Trophoblast cell (in vitro differentiated cells and primary cell): Measurements from ENCODE around the gene RAB22A. TPM values are rescaled to one million over a fixed set of nuclear protein-coding genes. Genes with fewer than 3 reads are reported as not detected.

Experiments used
- DNase-seq, 2 donors: peaks; one replicate each; pipeline ENCODE4 v3.0.0-alpha.2; 2016
- H2AFZ ChIP-seq: 2 replicates; pipeline ENCODE4 v1.6.1; 2013; ENCODE audit warnings: low read length, moderate library complexity, mild to moderate bottlenecking; ENCODE audit not compliant: insufficient read depth, poor library complexity
- H2AK5ac ChIP-seq: 2 replicates; pipeline ENCODE4 v1.6.1; 2013; ENCODE audit warnings: mild to moderate bottlenecking, low read length
- H2BK120ac ChIP-seq: 2 replicates; pipeline ENCODE4 v1.6.1; 2013; ENCODE audit warnings: low read length, mild to moderate bottlenecking, moderate library complexity; ENCODE audit not compliant: insufficient read depth, poor library complexity
- H2BK12ac ChIP-seq: 2 replicates; pipeline ENCODE4 v1.6.1; 2013; ENCODE audit warnings: mild to moderate bottlenecking, low read length, moderate library complexity
- H2BK5ac ChIP-seq: 2 replicates; pipeline ENCODE4 v1.6.1; 2013; ENCODE audit warnings: low read length, low read depth, moderate library complexity, mild to moderate bottlenecking; ENCODE audit not compliant: poor library complexity
- H3K14ac ChIP-seq: 2 replicates; pipeline ENCODE4 v1.6.1; 2013; ENCODE audit warnings: mild to moderate bottlenecking, low read length
- H3K18ac ChIP-seq: 2 replicates; pipeline ENCODE4 v1.6.1; 2013; ENCODE audit warnings: mild to moderate bottlenecking, low read length
- H3K23ac ChIP-seq: 2 replicates; pipeline ENCODE4 v1.6.1; 2013; ENCODE audit warnings: low read length
- H3K27ac ChIP-seq: 2 replicates; pipeline ENCODE4 v1.5.1; 2013; ENCODE audit warnings: low read depth, mild to moderate bottlenecking, inconsistent platforms, low read length, moderate library complexity
- H3K27me3 ChIP-seq: 2 replicates; pipeline ENCODE4 v1.6.1; 2013; ENCODE audit warnings: inconsistent platforms, mild to moderate bottlenecking, low read length, moderate library complexity; ENCODE audit not compliant: insufficient read depth
- H3K36me3 ChIP-seq, 2 experiments: 1 replicate in 1 of 2; 2 replicates in 1 of 2; pipeline ENCODE4 v1.6.1; 2013; ENCODE audit warnings: low read length in 2 of 2, mild to moderate bottlenecking in 2 of 2, moderate library complexity in 1 of 2; ENCODE audit not compliant: insufficient read depth in 2 of 2, control insufficient read depth in 1 of 2
- H3K4ac ChIP-seq: 2 replicates; pipeline ENCODE4 v1.6.1; 2013; ENCODE audit warnings: low read depth, mild to moderate bottlenecking, low read length, moderate library complexity
- H3K4me1 ChIP-seq, 2 experiments: 1 replicate in 1 of 2; 2 replicates in 1 of 2; pipeline ENCODE4 v1.6.1; 2013; ENCODE audit warnings: low read length in 2 of 2, mild to moderate bottlenecking in 2 of 2, moderate library complexity in 1 of 2; ENCODE audit not compliant: insufficient read depth in 2 of 2, control insufficient read depth in 1 of 2
- H3K4me2 ChIP-seq: 2 replicates; pipeline ENCODE4 v1.6.1; 2013; ENCODE audit warnings: inconsistent platforms, mild to moderate bottlenecking, low read length, moderate library complexity
- H3K4me3 ChIP-seq: 2 replicates; pipeline ENCODE4 v1.5.1; 2013; ENCODE audit warnings: mild to moderate bottlenecking, low read depth, low read length, inconsistent platforms
- H3K79me1 ChIP-seq: one replicate; pipeline ENCODE4 v1.6.1; 2013; ENCODE audit warnings: low read length
- H3K79me2 ChIP-seq: 2 replicates; pipeline ENCODE4 v1.6.1; 2013; ENCODE audit warnings: low read length, mild to moderate bottlenecking; ENCODE audit not compliant: control insufficient read depth, insufficient read depth, poor library complexity
- H3K9ac ChIP-seq: 2 replicates; pipeline ENCODE4 v1.6.1; 2013; ENCODE audit warnings: mild to moderate bottlenecking, low read length
- H3K9me3 ChIP-seq: 2 replicates; pipeline ENCODE4 v1.6.1; 2013; ENCODE audit warnings: low read depth, mild to moderate bottlenecking, control low read depth, inconsistent platforms, low read length; ENCODE audit not compliant: insufficient read depth
- H4K12ac ChIP-seq: 2 replicates; pipeline ENCODE4 v1.6.1; 2013; ENCODE audit warnings: low read depth, mild to moderate bottlenecking, low read length, moderate library complexity
- H4K8ac ChIP-seq: 2 replicates; pipeline ENCODE4 v1.6.1; 2013; ENCODE audit warnings: low read depth, mild to moderate bottlenecking, low read length, moderate library complexity
- H4K91ac ChIP-seq: one replicate; pipeline ENCODE4 v1.6.1; 2013; ENCODE audit warnings: low read depth, mild to moderate bottlenecking, low read length, moderate library complexity
- WGBS: extraction: QIAGEN DNeasy Blood & Tissue Kit; methylation state at CpG from one replicate; pipeline ENCODE4 v1.1.7; 2013; ENCODE audit warnings: missing lambda C conversion rate; ENCODE audit not compliant: insufficient read length, insufficient coverage; ENCODE audit errors: extremely low coverage; 5-methylcytosine and 5-hydroxymethylcytosine counted together
- polyA plus RNA-seq: library from polyadenylated mRNA; stranded (reverse); fragments of 200-250 nt; gene quantifications from 2 replicates; pipeline ENCODE4 v1.2.3, GENCODE V29; 2013

Gene RAB22A
- 7.7 and 8.0 TPM in 2 replicates for polyA plus RNA-seq

GRCh38 chr20:58309591-58310290, at the start of gene RAB22A:
Gene RAB22A, plus strand, starts transcription at chr20:58309715. Its CDS starts 262 bp downstream, at chr20:58309977.
- peak within 1 kb of the TSS; percentile 97 for H4K8ac ChIP-seq
- H3K14ac ChIP-seq, result peak within 1 kb of the TSS; percentile 94
- no peak within 1 kb of the TSS for H2BK12ac ChIP-seq
- H3K79me1 ChIP-seq, result peaks cover 8% of the 10 kb centered on the region
- WGBS, result no CpG with 5 or more reads among the region's 73 CpGs
- peak within 1 kb of the TSS; percentile 74 for H3K4me2 ChIP-seq
- peak within 1 kb of the TSS; percentile 72 for H2AFZ ChIP-seq
- H4K91ac ChIP-seq, result peak within 1 kb of the TSS; percentile 90
- H3K4me1 ChIP-seq, result peaks cover 3 to 4% of the 10 kb centered on the region in 2 experiments
- peaks cover 6% of the 10 kb centered on the region for H3K79me2 ChIP-seq
- H3K4ac ChIP-seq, result peak within 1 kb of the TSS; percentile 41
- no peaks in the 10 kb centered on the region for H3K27me3 ChIP-seq
- H3K4me3 ChIP-seq, result peak within 1 kb of the TSS; percentile 100
- H4K12ac ChIP-seq, result peak within 1 kb of the TSS; percentile 89
- peak within 1 kb of the TSS; percentile 49 for H2BK120ac ChIP-seq
- peak within 1 kb of the TSS; percentile 90 for H3K18ac ChIP-seq
- no peak within 1 kb of the TSS for H3K23ac ChIP-seq
- peaks cover 12 to 17% of the 10 kb centered on the region in 2 experiments for H3K36me3 ChIP-seq
- H2BK5ac ChIP-seq, result peak within 1 kb of the TSS; percentile 24
- peak within 1 kb of the TSS; percentile 33 for H2AK5ac ChIP-seq
- H3K9ac ChIP-seq, result peak within 1 kb of the TSS; percentile 100
- peak; percentile 64 to 85 for DNase-seq
- no peaks in the 10 kb centered on the region for H3K9me3 ChIP-seq
- H3K27ac ChIP-seq, result peak within 1 kb of the TSS; percentile 0

GRCh38 chr20:58260006-58260405, 49.5 kb upstream of the RAB22A start:
- H2BK120ac ChIP-seq, result no peak overlapping the region
- H3K4me2 ChIP-seq, result no peak overlapping the region
- H3K18ac ChIP-seq, result no peak overlapping the region
- no peak overlapping the region for H3K4me3 ChIP-seq
- no peaks in the 10 kb centered on the region for H3K27me3 ChIP-seq
- no peak overlapping the region for H4K12ac ChIP-seq
- no peak overlapping the region for H3K4ac ChIP-seq
- no peaks in the 10 kb centered on the region for H3K9me3 ChIP-seq
- H2BK5ac ChIP-seq, result no peak overlapping the region
- no peak overlapping the region for H4K8ac ChIP-seq
- H4K91ac ChIP-seq, result no peak overlapping the region
- WGBS, result no CpG with 5 or more reads among the region's 5 CpGs
- H2AFZ ChIP-seq, result no peak overlapping the region
- H3K79me1 ChIP-seq, result no peaks in the 10 kb centered on the region
- no peak overlapping the region for H3K9ac ChIP-seq
- H2AK5ac ChIP-seq, result no peak overlapping the region
- H3K14ac ChIP-seq, result no peak overlapping the region
- H3K79me2 ChIP-seq, result no peaks in the 10 kb centered on the region
- peak; percentile 40 to 80 for DNase-seq
- no peak overlapping the region for H3K23ac ChIP-seq
- H3K4me1 ChIP-seq, result no peaks in the 10 kb centered on the region
- no peak overlapping the region for H2BK12ac ChIP-seq
- no peak overlapping the region for H3K27ac ChIP-seq
- H3K36me3 ChIP-seq, result peaks cover 2 to 4% of the 10 kb centered on the region in 2 experiments

- no peak overlapping the region for H2AK5ac ChIP-seq
- H2BK5ac ChIP-seq, result no peak overlapping the region
- H4K12ac ChIP-seq, result no peak overlapping the region
- H3K36me3 ChIP-seq, result peaks cover 4 to 6% of the 10 kb centered on the region in 2 experiments
- no peak overlapping the region for H3K4ac ChIP-seq
- H3K79me1 ChIP-seq, result no peaks in the 10 kb centered on the region
- no peak overlapping the region for H3K14ac ChIP-seq
- no peak overlapping the region for H2BK120ac ChIP-seq
- no peak overlapping the region for H3K4me2 ChIP-seq
- H3K9me3 ChIP-seq, result no peaks in the 10 kb centered on the region
- no peak overlapping the region for H3K9ac ChIP-seq
- no peak overlapping the region for H2BK12ac ChIP-seq
- no peak overlapping the region for H2AFZ ChIP-seq
- no CpG with 5 or more reads among the region's 3 CpGs for WGBS
- no peak for DNase-seq
- no peaks in the 10 kb centered on the region for H3K4me1 ChIP-seq
- H3K27ac ChIP-seq, result no peak overlapping the region
- H3K4me3 ChIP-seq, result no peak overlapping the region
- no peak overlapping the region for H3K23ac ChIP-seq
- H3K18ac ChIP-seq, result no peak overlapping the region
- no peak overlapping the region for H4K8ac ChIP-seq
- no peaks in the 10 kb centered on the region for H3K27me3 ChIP-seq
- no peaks in the 10 kb centered on the region for H3K79me2 ChIP-seq
- H4K91ac ChIP-seq, result no peak overlapping the region
Observed at GRCh38 chr20:58261660-58262059, 47.9 kb upstream of the RAB22A start.

- no peaks in the 10 kb centered on the region for H3K27me3 ChIP-seq
- H2AFZ ChIP-seq, result no peak overlapping the region
- H3K27ac ChIP-seq, result no peak overlapping the region
- H3K4me2 ChIP-seq, result no peak overlapping the region
- no peaks in the 10 kb centered on the region for H3K79me1 ChIP-seq
- no peak overlapping the region for H2AK5ac ChIP-seq
- no peak overlapping the region for H3K14ac ChIP-seq
- no peak overlapping the region for H4K8ac ChIP-seq
- H3K23ac ChIP-seq, result no peak overlapping the region
- no peak overlapping the region for H3K4ac ChIP-seq
- H4K91ac ChIP-seq, result no peak overlapping the region
- no CpG with 5 or more reads among the region's 6 CpGs for WGBS
- no peak overlapping the region for H3K4me3 ChIP-seq
- peaks cover 6% of the 10 kb centered on the region in 2 experiments for H3K36me3 ChIP-seq
- no peak overlapping the region for H2BK12ac ChIP-seq
- no peak overlapping the region for H2BK5ac ChIP-seq
- no peaks in the 10 kb centered on the region for H3K79me2 ChIP-seq
- H4K12ac ChIP-seq, result no peak overlapping the region
- H3K18ac ChIP-seq, result no peak overlapping the region
- H3K4me1 ChIP-seq, result no peaks in the 10 kb centered on the region
- H3K9me3 ChIP-seq, result peaks cover 5% of the 10 kb centered on the region
- no peak for DNase-seq
- no peak overlapping the region for H3K9ac ChIP-seq
- no peak overlapping the region for H2BK120ac ChIP-seq
Observed at GRCh38 chr20:58264271-58264670, 45.2 kb upstream of the RAB22A start.
